ENCODE data around the gene FRG1. TPM values are rescaled to one million over a fixed set of nuclear protein-coding genes. Genes with fewer than 3 reads are reported as not detected.
A peak's percentile ranks its signal among the peaks of the same experiment; 100 is the strongest.
"Not testable (repeated sequence)": the region's sequence is repeated elsewhere in the genome, so short reads cannot be mapped to it uniquely, and the experiment has no call there.

The FRG1 gene
- 10 to 100 TPM; 33.4 to 37.3 TPM for total RNA-seq
- 53.3 TPM for polyA plus RNA-seq (2013, experiment 1 of 2)
- polyA plus RNA-seq (2013, experiment 2 of 2), result 55.7 TPM
- long read RNA-seq, experiment 1, transcript FRG1-201 (9 exons, 1,074 nt), result major isoform, 9 of 14 reads
- long read RNA-seq, experiment 1, partial matches to known transcripts, result 1 of 14 reads
- long read RNA-seq, experiment 1, other reads (novel, unspliced or antisense), result 4 of 14 reads
- long read RNA-seq, experiment 2, transcript FRG1-201 (9 exons, 1,074 nt), result major isoform, 29 of 36 reads
- long read RNA-seq, experiment 2, partial matches to known transcripts, result 2 of 36 reads
- long read RNA-seq, experiment 2, other reads (novel, unspliced or antisense), result 5 of 36 reads
- long read RNA-seq, experiment 3, transcript FRG1-201 (9 exons, 1,074 nt), result major isoform, 12 of 18 reads
- long read RNA-seq, experiment 3, partial matches to known transcripts, result 5 of 18 reads
- long read RNA-seq, experiment 3, other reads (novel, unspliced or antisense), result 1 of 18 reads
- long read RNA-seq, experiment 4, transcript FRG1-201 (9 exons, 1,074 nt), result major isoform, 84 of 91 reads
- long read RNA-seq, experiment 4, partial matches to known transcripts, result 5 of 91 reads
- long read RNA-seq, experiment 4, other reads (novel, unspliced or antisense), result 2 of 91 reads

- Histone ChIP-seq H3K4me3 (ENCODE audit: low read length) (peak within 1 kb of the TSS; percentile 93), H3K9ac (ENCODE audit: extremely low read depth, low read length, poor library complexity, severe bottlenecking) (peak within 1 kb of the TSS; percentile 79), H3K27ac (ENCODE audit: low read depth, low read length) (peak within 1 kb of the TSS; percentile 85), H3K27me3 (ENCODE audit: control insufficient read depth, insufficient read depth, low read length, poor library complexity, severe bottlenecking) (no peaks in the 10 kb centered on the region), H3K9me3 (ENCODE audit: control insufficient read depth, low read length) (no peaks in the 10 kb centered on the region), H3K36me3 (ENCODE audit: control insufficient read depth, insufficient read depth, low read length) (peaks cover 7% of the 10 kb centered on the region), H3K4me1 (ENCODE audit: control insufficient read depth, insufficient read depth, low read length) (no peaks in the 10 kb centered on the region)
- Mint-ChIP-seq H3K4me1 (peaks cover 8% of the 10 kb centered on the region), H3K9me3 (peaks cover 16% of the 10 kb centered on the region), H3K27ac (peak within 1 kb of the TSS; percentile 96), H3K4me3 (peak within 1 kb of the TSS; percentile 91), H3K27me3 (ENCODE audit: insufficient read depth) (peaks cover 19% of the 10 kb centered on the region), H3K36me3 (ENCODE audit: low read depth) (peaks cover 24% of the 10 kb centered on the region)
- 10 to 33% methylated on average over 11 to 70 of the region's 70 CpGs for WGBS, 2 experiments (ENCODE audit: insufficient coverage in 1 of 2, insufficient read length in 1 of 2)
- peak; percentile 97 for DNase-seq
- TF ChIP-seq CTCF (conservative IDR thresholded peaks at IDR 0.05), result peak; percentile 97
Measured at GRCh38 chr4:189940178-189941004, at the start of gene FRG1. Gene FRG1, plus strand, starts transcription at chr4:189940872. Its CDS starts 138 bp downstream, at chr4:189941010.

- Mint-ChIP-seq H3K27me3 (ENCODE audit: insufficient read depth) (no peaks in the 10 kb centered on the region), H3K27ac (no peak overlapping the region), H3K4me3 (no peak overlapping the region), H3K4me1 (no peaks in the 10 kb centered on the region), H3K9me3 (peaks cover 73% of the 10 kb centered on the region), H3K36me3 (ENCODE audit: low read depth) (no peaks in the 10 kb centered on the region)
- H3K4me1 ChIP-seq (ENCODE audit: control insufficient read depth, insufficient read depth, low read length), result no peaks in the 10 kb centered on the region
- H3K9ac ChIP-seq (ENCODE audit: extremely low read depth, low read length, poor library complexity, severe bottlenecking), result no peak overlapping the region
- no peak overlapping the region for H3K27ac ChIP-seq (ENCODE audit: low read depth, low read length)
- H3K4me3 ChIP-seq (ENCODE audit: low read length), result no peak overlapping the region
- H3K9me3 ChIP-seq (ENCODE audit: control insufficient read depth, low read length), result no peaks in the 10 kb centered on the region
- H3K27me3 ChIP-seq (ENCODE audit: control insufficient read depth, insufficient read depth, low read length, poor library complexity, severe bottlenecking), result no peaks in the 10 kb centered on the region
- no peak for DNase-seq
- no peak for TF ChIP-seq CTCF (conservative IDR thresholded peaks at IDR 0.05)
- no peaks in the 10 kb centered on the region for H3K36me3 ChIP-seq (ENCODE audit: control insufficient read depth, insufficient read depth, low read length)
- 81% methylated on average over 2 of the region's 3 CpGs for WGBS, 2 experiments (ENCODE audit: insufficient coverage in 1 of 2, insufficient read length in 1 of 2)
Measured at GRCh38 chr4:189897667-189898066, 43.0 kb upstream of the FRG1 start.

GRCh38 chr4:189899481-189900015 lies 41.1 kb upstream of the FRG1 start:
- 78 to 94% methylated on average over 2 to 3 of the region's 3 CpGs for WGBS, 2 experiments (ENCODE audit: insufficient coverage in 1 of 2, insufficient read length in 1 of 2)
- H3K27ac ChIP-seq (ENCODE audit: low read depth, low read length); H3K27ac Mint-ChIP-seq; H3K36me3 Mint-ChIP-seq (ENCODE audit: low read depth); H3K9ac ChIP-seq (ENCODE audit: extremely low read depth, low read length, poor library complexity, severe bottlenecking); H3K36me3 ChIP-seq (ENCODE audit: control insufficient read depth, insufficient read depth, low read length); H3K27me3 Mint-ChIP-seq (ENCODE audit: insufficient read depth); H3K4me3 ChIP-seq (ENCODE audit: low read length); H3K4me1 ChIP-seq (ENCODE audit: control insufficient read depth, insufficient read depth, low read length); H3K4me3 Mint-ChIP-seq; H3K27me3 ChIP-seq (ENCODE audit: control insufficient read depth, insufficient read depth, low read length, poor library complexity, severe bottlenecking); H3K9me3 ChIP-seq (ENCODE audit: control insufficient read depth, low read length); H3K4me1 Mint-ChIP-seq; DNase-seq: not testable (repeated sequence)
- H3K9me3 Mint-ChIP-seq, result peaks cover 60% of the 10 kb centered on the region
